Endothelial cell of umbilical vein (primary cell): ENCODE results near the gene NTMT2. TPM values are rescaled to one million over a fixed set of nuclear protein-coding genes. Genes with fewer than 3 reads are reported as not detected.

ENCODE experiments used
- BruUV-seq: library from RNA; stranded (reverse); fragments of 400-500 nt; replicated peaks from 2 replicates; lab custom pipeline; 2021; lab: Mats Ljungman, UMichigan
- CTCF ChIA-PET: fragments of 300-600, 350-600 bp; sonication (Branson Sonifier 250); formaldehyde crosslinking; loops from one replicate; lab custom pipeline; 2021; ENCODE audit warnings: antibody characterized with exemption, inconsistent platforms; lab: Charles Lee
- POLR2A ChIA-PET: fragments of 300-600, 350-600 bp; sonication (Branson Sonifier 250); formaldehyde crosslinking; loops from one replicate; lab custom pipeline; 2021; ENCODE audit warnings: antibody characterized with exemption, inconsistent platforms; lab: Charles Lee
- DNase-seq: peaks from one replicate; pipeline ENCODE4 v3.0.0-alpha.2; 2011; ENCODE audit warnings: low read depth, low spot score
- FAIRE-seq: peaks from 2 replicates; lab custom pipeline; 2011; peaks lifted over from hg19 to GRCh38; lab: Jason Lieb, UNC
- H2AFZ ChIP-seq: 2 replicates; pipeline ENCODE4 v1.6.0; 2012; ENCODE audit warnings: low read depth, low read length, control low read depth, inconsistent platforms
- H3K27ac ChIP-seq: 2 replicates; pipeline ENCODE4 v1.5.1; 2011; ENCODE audit warnings: low read depth, mild to moderate bottlenecking, control low read depth, low read length, moderate library complexity; ENCODE audit not compliant: insufficient read depth
- H3K27me3 ChIP-seq, 2 experiments: 2 replicates each; pipeline versions ENCODE4 v1.6.0 to v1.6.1; 2011; ENCODE audit warnings: low read length in 2 of 2, mixed read lengths in 1 of 2; ENCODE audit not compliant: control insufficient read depth in 2 of 2, insufficient read depth in 2 of 2
- H3K36me3 ChIP-seq, 2 experiments: 2 replicates in 1 of 2; 3 replicates in 1 of 2; pipeline ENCODE4 v1.5.1; 2011; ENCODE audit warnings: low read length in 2 of 2, mild to moderate bottlenecking in 1 of 2, moderate library complexity in 1 of 2; ENCODE audit not compliant: control insufficient read depth in 2 of 2, insufficient read depth in 2 of 2; ENCODE audit errors: extremely low read depth in 1 of 2
- H3K4me1 ChIP-seq: 3 replicates; pipeline ENCODE4 v1.5.1; 2011; ENCODE audit warnings: mild to moderate bottlenecking, low read length; ENCODE audit not compliant: control insufficient read depth, insufficient read depth; ENCODE audit errors: extremely low read depth
- H3K4me2 ChIP-seq: 2 replicates; pipeline ENCODE4 v1.6.1; 2011; ENCODE audit warnings: low read length, control low read depth, mixed read lengths; ENCODE audit not compliant: insufficient read depth
- H3K4me3 ChIP-seq, 3 experiments: fragments of 200-600 bp in 1 of 3; sonication (generic), shearing (Covaris generic) in 1 of 3; replicated peaks in 1 of 3; 2 replicates each; pipeline ENCODE4 v1.5.1; 2011 to 2016; ENCODE audit warnings: control low read depth in 3 of 3, low read length in 3 of 3, mild to moderate bottlenecking in 2 of 3, inconsistent platforms in 1 of 3, low read depth in 1 of 3, moderate library complexity in 1 of 3; ENCODE audit not compliant: insufficient read depth in 1 of 3
- H3K79me2 ChIP-seq: 2 replicates; pipeline ENCODE4 v1.6.0; 2012; ENCODE audit warnings: low read length, inconsistent platforms; ENCODE audit not compliant: control insufficient read depth, insufficient read depth
- H3K9ac ChIP-seq: replicated peaks from 2 replicates; pipeline ENCODE3; 2011; ENCODE audit warnings: low read length, control low read depth; ENCODE audit not compliant: insufficient read depth; ENCODE audit errors: extremely low read depth
- H3K9me1 ChIP-seq: replicated peaks from 3 replicates; pipeline ENCODE4 v1.6.0; 2011; ENCODE audit warnings: mild to moderate bottlenecking, low read length; ENCODE audit not compliant: control insufficient read depth, insufficient read depth; ENCODE audit errors: extremely low read depth
- H3K9me3 ChIP-seq: replicated peaks from 2 replicates; pipeline ENCODE4 v1.5.1; 2012; ENCODE audit warnings: low read length, inconsistent platforms; ENCODE audit not compliant: control insufficient read depth, insufficient read depth
- H4K20me1 ChIP-seq: replicated peaks from 2 replicates; pipeline ENCODE3; 2011; ENCODE audit warnings: mild to moderate bottlenecking, low read length; ENCODE audit not compliant: control insufficient read depth, insufficient read depth; ENCODE audit errors: extremely low read depth
- CTCF ChIP-seq, 2 donors: IDR thresholded peaks; 1 replicate in 1 of 2; 2 replicates in 1 of 2; pipeline ENCODE4 v1.5.1; 2011; ENCODE audit warnings: low read length in 2 of 2, mild to moderate bottlenecking in 2 of 2, moderate library complexity in 2 of 2, control low read depth in 1 of 2, inconsistent platforms in 1 of 2, low read depth in 1 of 2; ENCODE audit not compliant: insufficient read depth in 1 of 2; ENCODE audit errors: extremely low read depth in 1 of 2
- EZH2 ChIP-seq: IDR thresholded peaks from 2 replicates; pipeline ENCODE4 v1.6.1; 2012; ENCODE audit warnings: borderline replicate concordance, low read depth, mild to moderate bottlenecking, moderate library complexity, low read length, inconsistent platforms; ENCODE audit not compliant: severe bottlenecking
- FOS ChIP-seq: IDR thresholded peaks from 2 replicates; pipeline ENCODE4 v1.6.1; 2011; ENCODE audit warnings: mild to moderate bottlenecking, low read length, moderate library complexity, borderline replicate concordance; ENCODE audit not compliant: insufficient read depth
- GATA2 ChIP-seq: IDR thresholded peaks from 2 replicates; pipeline ENCODE4 v1.7.0; 2011; ENCODE audit warnings: low read depth, mild to moderate bottlenecking, moderate library complexity, mixed read lengths, low read length; ENCODE audit not compliant: insufficient read length, insufficient read depth
- JUN ChIP-seq: IDR thresholded peaks from 2 replicates; pipeline ENCODE4 v1.6.1; 2011; ENCODE audit warnings: borderline replicate concordance, low read depth; ENCODE audit not compliant: insufficient read length, insufficient read depth
- MAX ChIP-seq: IDR thresholded peaks from 2 replicates; pipeline ENCODE4 v1.6.1; 2011; ENCODE audit not compliant: insufficient read depth, insufficient read length
- MYC ChIP-seq: IDR thresholded peaks from one replicate; pipeline ENCODE4 v1.6.1; 2011; ENCODE audit warnings: mild to moderate bottlenecking, low read depth, low read length
- POLR2A ChIP-seq: IDR thresholded peaks from 2 replicates; pipeline ENCODE4 v1.6.1; 2012; ENCODE audit warnings: low read depth, mild to moderate bottlenecking, control low read depth, low read length
- POLR2AphosphoS5 ChIP-seq: IDR thresholded peaks from 2 replicates; pipeline ENCODE4 v1.6.1; 2012; ENCODE audit warnings: low read depth, mild to moderate bottlenecking, control low read depth, low read length, moderate library complexity; ENCODE audit not compliant: insufficient read depth
- dilution Hi-C: fragments of 300-500 bp; cut with MboI; formaldehyde crosslinking; loops from one replicate; pipeline ENCODE4 v1.15.0; 2019; ENCODE audit warnings: low sequenced_read_pairs; ENCODE audit not compliant: extremely low pct_ligation_motif_present
- intact Hi-C: fragments of 100-400 bp; cut with micrococcal nuclease; formaldehyde crosslinking; loops from one replicate; pipeline ENCODE4 v1.10.0; 2022
- polyA plus RNA-seq, 4 experiments: library from polyadenylated mRNA; depleted of rRNA in 3 of 4; stranded (reverse) in 3 of 4; unstranded in 1 of 4; fragments of >200 nt; gene quantifications; 2 replicates each; pipeline versions ENCODE4 v1.2.1 to v1.2.3, GENCODE V29; 2011 to 2012; ENCODE audit warnings: missing spikeins in 1 of 4
- total RNA-seq: library from RNA; stranded (reverse); gene quantifications from 2 replicates; pipeline ENCODE4 v1.2.3, GENCODE V29; 2021

Gene NTMT2
- total and polyA plus RNA-seq, 2 donors (not counting 3 experiments of a cell fraction or from before 2014, with no cell fraction given): not detected

GRCh38 chr1:170155055-170155454, 9.3 kb downstream of the NTMT2 start:
- no TSS peak for BruUV-seq
- DNase-seq (no peak), FAIRE-seq (no peak)
- TF ChIP-seq POLR2A: no peak
- no peak for TF ChIP-seq JUN
- TF ChIP-seq FOS: no peak
- no peak for TF ChIP-seq EZH2
- TF ChIP-seq GATA2: no peak
- TF ChIP-seq POLR2AphosphoS5: no peak
- no peak for TF ChIP-seq CTCF (IDR thresholded peaks at IDR 0.05; ENCODE audit: extremely low read depth in 1 of 2, insufficient read depth in 1 of 2, low read depth in 1 of 2, low read length in 2 of 2)
- TF ChIP-seq MYC: no peak
- no peak for TF ChIP-seq MAX
- H3K36me3 ChIP-seq: no peaks in the 10 kb centered on the region
- intact Hi-C loops: no loop called here
- no peak overlapping the region for H3K4me2 ChIP-seq
- dilution Hi-C loops: no loop called here
- no peak overlapping the region for H3K27ac ChIP-seq
- no peaks in the 10 kb centered on the region for H3K9me3 ChIP-seq
- H3K9me1 ChIP-seq: no peaks in the 10 kb centered on the region
- no peak overlapping the region for H2AFZ ChIP-seq
- no peaks in the 10 kb centered on the region for H4K20me1 ChIP-seq
- POLR2A ChIA-PET: no interaction called here
- no peak overlapping the region for H3K4me3 ChIP-seq
- H3K27me3 ChIP-seq: no peaks in the 10 kb centered on the region
- CTCF ChIA-PET: no interaction called here
- H3K79me2 ChIP-seq: no peaks in the 10 kb centered on the region
- no peaks in the 10 kb centered on the region for H3K4me1 ChIP-seq
- no peak overlapping the region for H3K9ac ChIP-seq
